Adrenal gland (tissue), 19 donors: Measurements from ENCODE around the gene MAGEB5. TPM values are rescaled to one million over a fixed set of nuclear protein-coding genes. Genes with fewer than 3 reads are reported as not detected.
"Not testable (repeated sequence)": the region's sequence is repeated elsewhere in the genome, so short reads cannot be mapped to it uniquely, and the experiment has no call there.

Experiments used
- DNase-seq, 7 donors: peaks; one replicate each; pipeline ENCODE4 v3.0.0-alpha.2; 2019 to 2020
- H3K27ac ChIP-seq, 5 donors: fragments of 200-600 bp; sonication (generic) in 4 of 5; 1 replicate in 3 of 5; 2 replicates in 2 of 5; pipeline versions ENCODE4 v1.5.1 to v1.8.0; 2016 to 2020; ENCODE audit warnings: mild to moderate bottlenecking in 1 of 5
- H3K27me3 ChIP-seq: fragments of 200-600 bp; 2 replicates; pipeline ENCODE4 v1.8.0; 2021
- H3K36me3 ChIP-seq, 2 donors: fragments of 200-600 bp; replicated peaks in 1 of 2; 1 replicate in 1 of 2; 2 replicates in 1 of 2; pipeline versions ENCODE4 v1.5.1 to v1.8.0; 2018 to 2022
- H3K4me1 ChIP-seq, 2 donors: fragments of 200-600 bp; replicated peaks in 1 of 2; 1 replicate in 1 of 2; 2 replicates in 1 of 2; pipeline versions ENCODE4 v1.5.1 to v1.8.0; 2018 to 2021
- H3K4me3 ChIP-seq, 4 donors: fragments of 200-600 bp; sonication (generic) in 3 of 4; one replicate each; pipeline ENCODE4 v1.5.1; 2016 to 2018
- H3K9me3 ChIP-seq, 3 donors: fragments of 200-600 bp; sonication (generic) in 1 of 3; replicated peaks in 1 of 3; 1 replicate in 2 of 3; 2 replicates in 1 of 3; pipeline versions ENCODE4 v1.5.1 to v1.8.0; 2016 to 2021
- POLR2A ChIP-seq, 2 donors: fragments of 450-650 bp; IDR thresholded peaks; one replicate each; pipeline ENCODE4 v1.6.1; 2017; ENCODE audit warnings: antibody characterized with exemption in 2 of 2, mild to moderate bottlenecking in 2 of 2, moderate library complexity in 1 of 2
- WGBS, 4 donors: extraction: QIAGEN DNeasy Blood & Tissue Kit in 2 of 4; methylation state at CpG; one replicate each; pipeline versions ENCODE4 v1.1.5 to v1.1.7; 2013 to 2017; 5-methylcytosine and 5-hydroxymethylcytosine counted together
- intact Hi-C, 2 donors: fragments of 100-400 bp; cut with DNase I; formaldehyde crosslinking; loops; one replicate each; pipeline versions ENCODE4 v1.14.1 to v1.15.0; 2022 to 2023
- long read RNA-seq, 10 donors: library from polyadenylated mRNA in 3 of 10; unstranded in 2 of 10; stranded (forward) in 1 of 10; transcript quantifications; one replicate each; pipeline ENCODE4 v2.0.0 and lab custom pipeline, GENCODE V29; 2021 to 2026
- polyA plus RNA-seq, 3 donors: library from polyadenylated mRNA; stranded (reverse); fragments of 200-250 nt in 2 of 3; fragments of 350-450 nt in 1 of 3; fragmentation: Illumina TruSeq in 1 of 3; extraction: RNeasy Lipid Tissue Mini Kit (QIAGEN cat#74804) in 1 of 3; gene quantifications; one replicate each; pipeline ENCODE4 v1.2.3, GENCODE V29; 2013 to 2014
- total RNA-seq, 9 donors: library from RNA; depleted of rRNA in 4 of 9; stranded (reverse); fragments of >200 nt in 4 of 9; fragments of 120-200 nt in 1 of 9; fragmentation: NEBNext Ultra II Directional in 1 of 9; extraction: Animal tissue kit (Norgen Biotek cat#: 25700) in 1 of 9; gene quantifications; one replicate each; pipeline versions ENCODE4 v1.1.0 to v1.2.4, GENCODE V29; 2013 to 2023
- TF ChIP-seq, protein P1 (sequence below), 6 experiments: fragments of 450-650 bp in 4 of 6; fragments of 200-600 bp in 2 of 6; sonication (generic) in 1 of 6; IDR thresholded peaks; 1 replicate in 5 of 6; 2 replicates in 1 of 6; pipeline versions ENCODE4 v1.5.1 to v1.8.0; 2016 to 2021; ENCODE audit warnings: antibody characterized with exemption in 6 of 6, mild to moderate bottlenecking in 2 of 6, moderate library complexity in 1 of 6
- donor health status: healthy with polysubstance abuse.
- donor health status: Bipolar disorder and iron deficiency.
- donor health status: DM: yes; HTN: yes; CAD: no.
- donor health status: DM: no; HTN: no; CAD: no.
- donor health status: DM: no; HTN: no; CAD: no.
- donor health status: DM: yes; HTN: yes; CAD: no.

Gene MAGEB5, protein sequence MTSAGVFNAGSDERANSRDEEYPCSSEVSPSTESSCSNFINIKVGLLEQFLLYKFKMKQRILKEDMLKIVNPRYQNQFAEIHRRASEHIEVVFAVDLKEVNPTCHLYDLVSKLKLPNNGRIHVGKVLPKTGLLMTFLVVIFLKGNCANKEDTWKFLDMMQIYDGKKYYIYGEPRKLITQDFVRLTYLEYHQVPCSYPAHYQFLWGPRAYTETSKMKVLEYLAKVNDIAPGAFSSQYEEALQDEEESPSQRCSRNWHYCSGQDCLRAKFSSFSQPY
- not detected for total RNA-seq
- polyA plus RNA-seq, result not detected
- long read RNA-seq, donor 1, result 0 reads
- long read RNA-seq, donor 2, result 0 reads
- long read RNA-seq, donor 3, result 0 reads
- long read RNA-seq, donor 4, result 0 reads
- long read RNA-seq, donor 5, result 0 reads
- long read RNA-seq, donor 6, result 0 reads
- long read RNA-seq, donor 7, result 0 reads
- long read RNA-seq, donor 8, result 0 reads
- long read RNA-seq, donor 9, result 0 reads
- long read RNA-seq, donor 10, result 0 reads

DNA sequence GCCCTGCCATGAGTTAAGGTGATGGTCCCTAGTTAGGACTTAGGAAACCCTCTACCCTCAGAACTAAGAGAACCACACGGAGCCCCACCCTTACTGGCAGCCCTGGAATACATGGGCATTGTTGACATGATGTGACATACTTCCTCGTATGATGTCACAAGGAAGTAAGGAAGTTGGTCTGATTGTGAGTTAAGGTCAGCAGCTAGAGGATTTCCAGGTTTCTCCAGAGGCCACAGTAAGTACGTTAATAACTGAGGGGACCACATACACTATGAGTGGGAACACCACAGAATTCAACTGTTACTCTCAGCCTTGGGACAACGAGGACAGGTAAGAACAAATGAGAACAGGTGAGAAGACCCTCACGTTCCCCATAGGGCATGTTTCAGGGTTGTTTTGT, at the start of gene MAGEB5:
MAGEB5 (plus strand) TSS at position 301 of the 400 bp plus-strand sequence. CDS start 1,133 bp downstream, outside the sequence.
- H3K27me3 ChIP-seq, result peaks cover 1% of the 10 kb centered on the region
- H3K9me3 ChIP-seq, result no peaks in the 10 kb centered on the region
- H3K36me3 ChIP-seq, result no peaks in the 10 kb centered on the region
- no peak for DNase-seq
- TF ChIP-seq POLR2A (IDR thresholded peaks at IDR 0.05), result no peak
- TF ChIP-seq, protein P1, sequence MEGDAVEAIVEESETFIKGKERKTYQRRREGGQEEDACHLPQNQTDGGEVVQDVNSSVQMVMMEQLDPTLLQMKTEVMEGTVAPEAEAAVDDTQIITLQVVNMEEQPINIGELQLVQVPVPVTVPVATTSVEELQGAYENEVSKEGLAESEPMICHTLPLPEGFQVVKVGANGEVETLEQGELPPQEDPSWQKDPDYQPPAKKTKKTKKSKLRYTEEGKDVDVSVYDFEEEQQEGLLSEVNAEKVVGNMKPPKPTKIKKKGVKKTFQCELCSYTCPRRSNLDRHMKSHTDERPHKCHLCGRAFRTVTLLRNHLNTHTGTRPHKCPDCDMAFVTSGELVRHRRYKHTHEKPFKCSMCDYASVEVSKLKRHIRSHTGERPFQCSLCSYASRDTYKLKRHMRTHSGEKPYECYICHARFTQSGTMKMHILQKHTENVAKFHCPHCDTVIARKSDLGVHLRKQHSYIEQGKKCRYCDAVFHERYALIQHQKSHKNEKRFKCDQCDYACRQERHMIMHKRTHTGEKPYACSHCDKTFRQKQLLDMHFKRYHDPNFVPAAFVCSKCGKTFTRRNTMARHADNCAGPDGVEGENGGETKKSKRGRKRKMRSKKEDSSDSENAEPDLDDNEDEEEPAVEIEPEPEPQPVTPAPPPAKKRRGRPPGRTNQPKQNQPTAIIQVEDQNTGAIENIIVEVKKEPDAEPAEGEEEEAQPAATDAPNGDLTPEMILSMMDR (IDR thresholded peaks at IDR 0.05), result no peak
- no peaks in the 10 kb centered on the region for H3K4me1 ChIP-seq
- intact Hi-C loops, result no loop called here
- 61 to 64% (median 63%) methylated on average over 4 to 5 of the region's 5 CpGs for WGBS, 4 donors
- H3K27ac ChIP-seq, result no peak within 1 kb of the TSS
- H3K4me3 ChIP-seq, result no peak within 1 kb of the TSS

DNA sequence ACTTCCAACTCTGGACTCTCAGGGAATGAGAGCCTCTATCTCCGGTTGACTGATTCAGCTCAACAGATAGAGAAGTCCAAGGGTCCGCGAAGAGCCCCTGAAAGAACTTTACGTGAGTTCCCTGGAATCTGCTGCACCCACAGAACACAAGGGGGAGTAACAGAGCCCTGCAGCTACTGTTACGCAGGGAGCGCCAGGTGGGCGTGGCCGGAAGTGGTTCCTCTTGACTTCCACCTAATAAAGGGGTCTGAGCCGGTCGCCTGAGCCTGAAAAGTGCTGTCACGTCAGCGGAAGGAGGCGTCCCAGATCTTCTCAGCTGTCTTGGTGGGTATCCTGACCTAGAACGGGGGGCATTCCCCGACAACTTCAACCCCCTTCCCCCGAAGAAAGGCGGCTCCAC, 23.8 kb upstream of the MAGEB5 start, which contains the start of gene MAGEB6:
MAGEB6 (plus strand) TSS at position 237 of the 400 bp plus-strand sequence. CDS start 1,407 bp downstream, outside the sequence.
- H3K36me3 ChIP-seq, result no peaks in the 10 kb centered on the region
- intact Hi-C loops, result no loop called here
- 75 to 81% (median 79%) methylated on average over 9 to 17 of the region's 17 CpGs; no CpG with 5 or more reads in 1 of the 4 donors for WGBS, 4 donors

DNA sequence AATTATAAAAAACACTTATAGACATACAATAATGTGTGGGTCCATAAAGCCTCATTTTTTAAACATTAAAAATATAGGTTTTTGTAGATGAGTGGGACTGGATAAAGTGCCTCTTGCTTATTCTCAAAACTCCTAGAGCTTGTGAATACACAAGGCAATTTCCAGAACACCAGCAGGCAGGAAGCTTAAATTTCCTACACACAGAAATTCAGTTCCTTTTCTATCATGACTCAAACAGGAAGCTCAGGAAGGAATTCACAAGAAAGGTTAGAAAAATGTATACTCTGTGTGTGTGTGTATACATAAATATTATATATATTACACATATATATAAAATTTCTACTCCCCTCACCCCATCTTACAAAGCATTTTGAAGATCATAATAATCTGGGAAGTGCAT, 12.4 kb upstream of the MAGEB5 start:
- DNase-seq, result no peak
- H3K4me1 ChIP-seq, result no peaks in the 10 kb centered on the region
- no peaks in the 10 kb centered on the region for H3K9me3 ChIP-seq
- H3K4me3 ChIP-seq, result no peak overlapping the region
- TF ChIP-seq, protein P1 (IDR thresholded peaks at IDR 0.05), result no peak
- no peak for TF ChIP-seq POLR2A (IDR thresholded peaks at IDR 0.05)
- H3K27me3 ChIP-seq, result no peaks in the 10 kb centered on the region
- no peak overlapping the region for H3K27ac ChIP-seq
- H3K36me3 ChIP-seq, result no peaks in the 10 kb centered on the region
- intact Hi-C loops, result no loop called here

More for the DNA sequence above, 23.8 kb upstream of the MAGEB5 start, which contains the start of gene MAGEB6:
- no peak for DNase-seq
- Histone ChIP-seq H3K4me1 (no peaks in the 10 kb centered on the region), H3K4me3 (no peak within 1 kb of the TSS), H3K9me3 (no peaks in the 10 kb centered on the region), H3K27ac (no peak within 1 kb of the TSS), H3K27me3 (no peaks in the 10 kb centered on the region)
- no peak for TF ChIP-seq POLR2A (IDR thresholded peaks at IDR 0.05)
- TF ChIP-seq, protein P1 (IDR thresholded peaks at IDR 0.05), result no peak

DNA sequence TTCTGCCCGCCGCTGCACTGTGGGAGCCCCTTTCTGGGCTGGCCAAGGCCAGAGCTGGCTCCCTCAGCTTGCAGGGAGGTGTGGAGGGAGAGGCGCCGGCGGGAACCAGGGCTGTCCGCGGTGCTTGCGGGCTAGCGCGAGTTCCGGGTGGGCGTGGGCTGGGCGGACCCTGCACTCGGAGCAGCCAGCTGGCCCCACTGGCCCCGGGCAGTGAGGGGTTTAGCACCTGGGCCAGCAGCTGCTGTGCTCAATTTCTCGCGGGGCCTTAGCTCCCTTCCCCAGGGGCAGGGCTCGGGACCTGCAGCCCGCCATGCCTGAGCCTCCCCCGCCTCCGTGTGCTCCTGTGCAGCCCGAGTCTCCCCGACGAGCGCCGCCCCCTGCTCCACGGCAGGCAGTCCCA, 11.3 kb upstream of the MAGEB5 start:
- not testable (repeated sequence) for H3K4me3 ChIP-seq

More for the DNA sequence above, 11.3 kb upstream of the MAGEB5 start:
- 87 to 100% (median 92%) methylated on average over 3 to 27 of the region's 27 CpGs; no CpG with 5 or more reads in 1 of the 4 donors for WGBS, 4 donors
- H3K4me1 ChIP-seq, H3K36me3 ChIP-seq, intact Hi-C loops, H3K9me3 ChIP-seq, DNase-seq, H3K27ac ChIP-seq, H3K27me3 ChIP-seq: not testable (repeated sequence)
